K562 (cell line): ENCODE data around the gene TECPR2. TPM values are rescaled to one million over a fixed set of nuclear protein-coding genes. Genes with fewer than 3 reads are reported as not detected.

Source experiments
- ARID1B ChIP-seq: fragments of 450-650 bp; IDR thresholded peaks from 2 replicates; pipeline ENCODE4 v1.6.1; 2016; ENCODE audit warnings: antibody characterized with exemption, mild to moderate bottlenecking, inconsistent platforms
- BCOR ChIP-seq: fragments of 450-650 bp; IDR thresholded peaks from 2 replicates; pipeline ENCODE4 v1.6.1; 2016
- IFI16 ChIP-seq: fragments of 250-450 bp; sonication (Bioruptor Pico); IDR thresholded peaks from 2 replicates; pipeline ENCODE4 v2.1.2; 2022; ENCODE audit warnings: mild to moderate bottlenecking, inconsistent platforms
- KDM1A ChIP-seq, 2 experiments: fragments of 450-650 bp; IDR thresholded peaks; 2 replicates each; pipeline ENCODE4 v1.6.1; 2016; ENCODE audit warnings: mild to moderate bottlenecking in 2 of 2
- MAX ChIP-seq: sonication (generic); formaldehyde crosslinking; IDR thresholded peaks from 2 replicates; pipeline ENCODE4 v1.9.0; 2022; ENCODE audit warnings: mild to moderate bottlenecking, missing genetic modification reagents
- MBD2 ChIP-seq: sonication (generic); IDR thresholded peaks from 2 replicates; pipeline ENCODE4 v1.6.1; 2016; ENCODE audit warnings: low read depth, borderline replicate concordance
- MTA3 ChIP-seq: fragments of 450-650 bp; formaldehyde crosslinking; IDR thresholded peaks from 2 replicates; pipeline ENCODE4 v1.6.1; 2017; ENCODE audit warnings: mild to moderate bottlenecking, borderline replicate concordance
- NELFE ChIP-seq: IDR thresholded peaks from 2 replicates; pipeline ENCODE4 v1.6.1; 2011; ENCODE audit warnings: mild to moderate bottlenecking; ENCODE audit not compliant: insufficient read depth, insufficient read length
- NFIC ChIP-seq: fragments of 450-650 bp; IDR thresholded peaks from 2 replicates; pipeline ENCODE4 v1.6.1; 2017; ENCODE audit warnings: mild to moderate bottlenecking, inconsistent platforms
- NFRKB ChIP-seq: fragments of 450-650 bp; IDR thresholded peaks from 2 replicates; pipeline ENCODE4 v1.6.1; 2016; ENCODE audit warnings: low read depth
- PTBP1 ChIP-seq: fragments of 200-400 bp; formaldehyde crosslinking; IDR thresholded peaks from 2 replicates; pipeline ENCODE4 v1.6.1; 2017; ENCODE audit warnings: low read depth, low read length
- PTTG1 ChIP-seq: fragments of 450-650 bp; IDR thresholded peaks from 2 replicates; pipeline ENCODE4 v1.6.1; 2016; ENCODE audit warnings: low read depth, mild to moderate bottlenecking, missing genetic modification characterization, missing compliant biosample characterization
- SMAD2 ChIP-seq: fragments of 150-350 bp; IDR thresholded peaks from 2 replicates; pipeline ENCODE4 v1.6.1; 2014; ENCODE audit warnings: low read depth, mild to moderate bottlenecking, low read length
- SMARCA5 ChIP-seq: fragments of 450-650 bp; IDR thresholded peaks from 2 replicates; pipeline ENCODE4 v1.6.1; 2016
- TAF1 ChIP-seq: IDR thresholded peaks from 2 replicates; pipeline ENCODE4 v1.6.1; 2011; ENCODE audit warnings: mild to moderate bottlenecking, low read length, moderate library complexity; ENCODE audit not compliant: insufficient read depth, control insufficient read depth, severe bottlenecking; ENCODE audit errors: extremely low read depth
- U2AF2 ChIP-seq: fragments of 200-400 bp; formaldehyde crosslinking; optimal IDR thresholded peaks from 2 replicates; pipeline ENCODE3; 2017; ENCODE audit warnings: low read depth, mild to moderate bottlenecking, low read length
- ZFP36 ChIP-seq: fragments of 150-350 bp; IDR thresholded peaks from 2 replicates; pipeline ENCODE4 v1.6.1; 2018; ENCODE audit warnings: low read length, low read depth; ENCODE audit not compliant: partially characterized antibody
- ZNF780A ChIP-seq: fragments of 250-450 bp; sonication (Bioruptor Pico); IDR thresholded peaks from 2 replicates; pipeline ENCODE4 v1.5.0; 2021; ENCODE audit warnings: mild to moderate bottlenecking
- ZSCAN32 ChIP-seq: fragments of 450-650 bp; formaldehyde crosslinking; IDR thresholded peaks from 2 replicates; pipeline ENCODE4 v1.4.0; 2020; ENCODE audit warnings: mild to moderate bottlenecking, moderate library complexity
- polyA plus RNA-seq, 8 experiments: library from polyadenylated mRNA; depleted of rRNA in 4 of 8; stranded (reverse) in 5 of 8; unstranded in 3 of 8; fragments of >200 nt; fragmentation: Nextera tagmentation in 2 of 8; fragmentation: Illumina TruSeq in 1 of 8; extraction: Ambion mirVana in 2 of 8; extraction: Trizol in 1 of 8; gene quantifications; 2 replicates each; pipeline versions ENCODE4 v1.2.1 to v1.2.3, GENCODE V29; 2011 to 2014; ENCODE audit warnings: inconsistent platforms in 1 of 8, missing spikeins in 1 of 8
- total RNA-seq, 7 experiments: library from RNA; depleted of rRNA in 6 of 7; stranded (reverse); fragments of >200 nt in 6 of 7; fragmentation: Illumina TruSeq in 2 of 7; extraction: Trizol in 2 of 7; gene quantifications; 2 replicates each; pipeline versions ENCODE4 v1.2.1 to v1.2.3, GENCODE V29; 2011 to 2021; ENCODE audit warnings: low replicate concordance in 1 of 7
- TF ChIP-seq, protein P1 (sequence below): IDR thresholded peaks from 2 replicates; pipeline ENCODE4 v1.6.1; 2016; ENCODE audit warnings: missing genetic modification characterization, missing compliant biosample characterization
- TF ChIP-seq, protein P2 (sequence below): IDR thresholded peaks from 2 replicates; pipeline ENCODE4 v1.6.1; 2011; ENCODE audit not compliant: insufficient read length; ENCODE audit errors: extremely low read depth
- TF ChIP-seq, protein P3 (sequence below): fragments of 250-450 bp; sonication (Bioruptor Pico); IDR thresholded peaks from 2 replicates; pipeline ENCODE4 v1.4.0; 2020; ENCODE audit warnings: mild to moderate bottlenecking, moderate library complexity, borderline replicate concordance
- TF ChIP-seq, protein P4 (sequence below): fragments of 450-650 bp; IDR thresholded peaks from 2 replicates; pipeline ENCODE4 v1.6.1; 2014; ENCODE audit warnings: low read depth, mild to moderate bottlenecking, moderate library complexity, borderline replicate concordance

The TECPR2 gene
- total and polyA plus RNA-seq, 9 of the 15 experiments (the other 6 are each of a cell fraction or from before 2014, with no cell fraction given), result 0.04 to 3.0 (median 0.83) TPM

- TF ChIP-seq ZFP36 (peak; percentile 74), SMAD2 (no peak), ZSCAN32 (no peak), MTA3 (no peak), TAF1 (no peak), PTTG1 (tag) (no peak), U2AF2 (no peak), NELFE (no peak), SMARCA5 (peak; percentile 63; the same call in 1 of the 2 replicates), MBD2 (no peak), NFRKB (no peak), KDM1A (IDR thresholded peaks at IDR 0.05) (peak; percentile 32 to 63; a peak in 3 of 4 replicates), PTBP1 (0 out of 2 replicates have a peak, but pooled peaks have one; percentile 41), BCOR (peak; percentile 85), ZNF780A (CRISPR knock-in tag) (no peak), ARID1B (no peak), MAX (CRISPR knock-in tag) (0 out of 2 replicates have a peak, but pooled peaks have one; percentile 3), NFIC (no peak), IFI16 (CRISPR knock-in tag) (no peak)
- TF ChIP-seq, protein P1, sequence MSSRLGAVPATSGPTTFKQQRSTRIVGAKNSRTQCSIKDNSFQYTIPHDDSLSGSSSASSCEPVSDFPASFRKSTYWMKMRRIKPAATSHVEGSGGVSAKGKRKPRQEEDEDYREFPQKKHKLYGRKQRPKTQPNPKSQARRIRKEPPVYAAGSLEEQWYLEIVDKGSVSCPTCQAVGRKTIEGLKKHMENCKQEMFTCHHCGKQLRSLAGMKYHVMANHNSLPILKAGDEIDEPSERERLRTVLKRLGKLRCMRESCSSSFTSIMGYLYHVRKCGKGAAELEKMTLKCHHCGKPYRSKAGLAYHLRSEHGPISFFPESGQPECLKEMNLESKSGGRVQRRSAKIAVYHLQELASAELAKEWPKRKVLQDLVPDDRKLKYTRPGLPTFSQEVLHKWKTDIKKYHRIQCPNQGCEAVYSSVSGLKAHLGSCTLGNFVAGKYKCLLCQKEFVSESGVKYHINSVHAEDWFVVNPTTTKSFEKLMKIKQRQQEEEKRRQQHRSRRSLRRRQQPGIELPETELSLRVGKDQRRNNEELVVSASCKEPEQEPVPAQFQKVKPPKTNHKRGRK (tag), result no peak
- TF ChIP-seq, protein P2, sequence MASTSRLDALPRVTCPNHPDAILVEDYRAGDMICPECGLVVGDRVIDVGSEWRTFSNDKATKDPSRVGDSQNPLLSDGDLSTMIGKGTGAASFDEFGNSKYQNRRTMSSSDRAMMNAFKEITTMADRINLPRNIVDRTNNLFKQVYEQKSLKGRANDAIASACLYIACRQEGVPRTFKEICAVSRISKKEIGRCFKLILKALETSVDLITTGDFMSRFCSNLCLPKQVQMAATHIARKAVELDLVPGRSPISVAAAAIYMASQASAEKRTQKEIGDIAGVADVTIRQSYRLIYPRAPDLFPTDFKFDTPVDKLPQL, result no peak
- TF ChIP-seq, protein P3, sequence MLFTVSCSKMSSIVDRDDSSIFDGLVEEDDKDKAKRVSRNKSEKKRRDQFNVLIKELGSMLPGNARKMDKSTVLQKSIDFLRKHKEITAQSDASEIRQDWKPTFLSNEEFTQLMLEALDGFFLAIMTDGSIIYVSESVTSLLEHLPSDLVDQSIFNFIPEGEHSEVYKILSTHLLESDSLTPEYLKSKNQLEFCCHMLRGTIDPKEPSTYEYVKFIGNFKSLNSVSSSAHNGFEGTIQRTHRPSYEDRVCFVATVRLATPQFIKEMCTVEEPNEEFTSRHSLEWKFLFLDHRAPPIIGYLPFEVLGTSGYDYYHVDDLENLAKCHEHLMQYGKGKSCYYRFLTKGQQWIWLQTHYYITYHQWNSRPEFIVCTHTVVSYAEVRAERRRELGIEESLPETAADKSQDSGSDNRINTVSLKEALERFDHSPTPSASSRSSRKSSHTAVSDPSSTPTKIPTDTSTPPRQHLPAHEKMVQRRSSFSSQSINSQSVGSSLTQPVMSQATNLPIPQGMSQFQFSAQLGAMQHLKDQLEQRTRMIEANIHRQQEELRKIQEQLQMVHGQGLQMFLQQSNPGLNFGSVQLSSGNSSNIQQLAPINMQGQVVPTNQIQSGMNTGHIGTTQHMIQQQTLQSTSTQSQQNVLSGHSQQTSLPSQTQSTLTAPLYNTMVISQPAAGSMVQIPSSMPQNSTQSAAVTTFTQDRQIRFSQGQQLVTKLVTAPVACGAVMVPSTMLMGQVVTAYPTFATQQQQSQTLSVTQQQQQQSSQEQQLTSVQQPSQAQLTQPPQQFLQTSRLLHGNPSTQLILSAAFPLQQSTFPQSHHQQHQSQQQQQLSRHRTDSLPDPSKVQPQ (CRISPR knock-in tag), result no peak
- TF ChIP-seq, protein P4, sequence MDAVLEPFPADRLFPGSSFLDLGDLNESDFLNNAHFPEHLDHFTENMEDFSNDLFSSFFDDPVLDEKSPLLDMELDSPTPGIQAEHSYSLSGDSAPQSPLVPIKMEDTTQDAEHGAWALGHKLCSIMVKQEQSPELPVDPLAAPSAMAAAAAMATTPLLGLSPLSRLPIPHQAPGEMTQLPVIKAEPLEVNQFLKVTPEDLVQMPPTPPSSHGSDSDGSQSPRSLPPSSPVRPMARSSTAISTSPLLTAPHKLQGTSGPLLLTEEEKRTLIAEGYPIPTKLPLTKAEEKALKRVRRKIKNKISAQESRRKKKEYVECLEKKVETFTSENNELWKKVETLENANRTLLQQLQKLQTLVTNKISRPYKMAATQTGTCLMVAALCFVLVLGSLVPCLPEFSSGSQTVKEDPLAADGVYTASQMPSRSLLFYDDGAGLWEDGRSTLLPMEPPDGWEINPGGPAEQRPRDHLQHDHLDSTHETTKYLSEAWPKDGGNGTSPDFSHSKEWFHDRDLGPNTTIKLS, result no peak
Observed at GRCh38 chr14:102500713-102501112, 138.0 kb downstream of the TECPR2 start (continued).
